Activated T-cell treated with anti-CD3 and anti-CD28 coated beads, Interleukin-2, amount 50 U/mL, for 72 hours (primary cell): ENCODE data around the gene GON4L. TPM values are rescaled to one million over a fixed set of nuclear protein-coding genes. Genes with fewer than 3 reads are reported as not detected.
"Not testable (repeated sequence)": the region's sequence is repeated elsewhere in the genome, so short reads cannot be mapped to it uniquely, and the experiment has no call there.

Experiments used
- ATAC-seq, 2 donors: fragments of 150-1000 bp; cut with Tn5 transposase; replicated peaks in 1 of 2; 2 replicates each; pipeline ENCODE4 v1.10.0; 2021; ENCODE audit warnings: moderate library complexity in 2 of 2, mild to moderate bottlenecking in 1 of 2
- DNase-seq, 2 donors: peaks; one replicate each; pipeline ENCODE4 v3.0.0; 2021 to 2022; ENCODE audit warnings: mixed read lengths in 1 of 2
- H3K27ac Mint-ChIP-seq: one replicate; pipeline ENCODE4 v1.8.0; 2022; ENCODE audit warnings: mild to moderate bottlenecking, moderate library complexity, mixed read lengths
- H3K27me3 Mint-ChIP-seq: one replicate; pipeline ENCODE4 v1.8.0; 2022; ENCODE audit warnings: low read depth, mixed read lengths
- H3K36me3 Mint-ChIP-seq, 2 donors: one replicate each; pipeline ENCODE4 v1.8.0; 2022; ENCODE audit warnings: mixed read lengths in 2 of 2, mild to moderate bottlenecking in 1 of 2; ENCODE audit not compliant: insufficient read depth in 2 of 2
- H3K4me1 Mint-ChIP-seq: one replicate; pipeline ENCODE4 v1.8.0; 2022; ENCODE audit warnings: low read depth, mixed read lengths
- H3K4me3 Mint-ChIP-seq, 2 donors: one replicate each; pipeline ENCODE4 v1.8.0; 2022; ENCODE audit warnings: mild to moderate bottlenecking in 2 of 2, mixed read lengths in 2 of 2, moderate library complexity in 2 of 2
- H3K9me3 Mint-ChIP-seq, 2 donors: one replicate each; pipeline ENCODE4 v1.8.0; 2022; ENCODE audit warnings: mixed read lengths in 2 of 2
- total RNA-seq, 2 donors: library from RNA; stranded (reverse); gene quantifications; one replicate each; pipeline ENCODE4 v1.2.3, GENCODE V29; 2022

GON4L gene
- total RNA-seq, 2 donors from 2014 or later, result 62.8 to 67.3 TPM

DNA sequence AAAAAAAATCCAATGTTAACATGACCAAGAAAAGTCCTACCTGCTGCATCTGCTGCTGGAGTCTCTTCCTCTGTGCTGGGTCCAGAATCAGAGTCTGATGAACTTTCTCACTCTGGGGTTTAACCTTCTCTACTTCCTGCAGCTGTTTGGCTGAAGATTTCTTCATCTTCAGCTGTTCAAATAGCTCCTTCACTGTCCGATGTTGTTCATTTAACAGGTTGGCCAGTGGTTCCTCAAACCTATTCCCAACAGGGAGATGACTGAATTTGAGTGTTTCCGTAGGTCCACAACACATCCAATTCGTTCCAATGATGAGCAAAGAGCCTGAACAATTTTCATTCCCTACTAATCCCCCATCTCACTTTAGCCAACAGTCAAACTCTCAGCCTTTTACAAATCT is 79.4 kb downstream of the GON4L start:
- ATAC-seq (no peak), DNase-seq (no peak)
- Mint-ChIP-seq H3K4me1 (peaks cover 4% of the 10 kb centered on the region), H3K27me3 (no peaks in the 10 kb centered on the region), H3K4me3 (no peak overlapping the region), H3K9me3 (no peaks in the 10 kb centered on the region), H3K36me3 (peaks cover 8 to 27% of the 10 kb centered on the region in 2 donors), H3K27ac (peak overlapping the region; percentile 23)

DNA sequence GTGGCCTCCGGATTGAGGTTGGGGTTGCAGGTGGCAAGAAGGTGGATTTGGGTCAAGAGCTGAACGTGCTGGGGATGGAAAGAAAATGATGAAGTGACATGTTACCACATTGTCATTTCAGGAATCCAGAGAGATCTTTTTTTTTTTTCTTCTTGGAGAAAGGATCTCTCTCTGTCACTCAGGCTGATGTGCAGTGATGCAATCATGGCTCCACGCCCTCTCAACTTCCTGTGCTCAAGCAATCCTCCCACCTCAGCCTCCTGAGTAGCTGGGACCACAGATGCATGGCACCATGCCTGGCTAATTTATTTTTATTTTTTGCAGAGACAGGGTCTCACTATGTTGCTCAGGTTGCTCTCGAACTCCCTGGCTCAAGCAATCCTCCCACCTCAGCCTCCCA is 80.6 kb downstream of the GON4L start:
- no peak overlapping the region for H3K4me3 Mint-ChIP-seq
- H3K9me3 Mint-ChIP-seq, result no peaks in the 10 kb centered on the region
- H3K36me3 Mint-ChIP-seq, result peaks cover 9 to 30% of the 10 kb centered on the region in 2 donors
- H3K27me3 Mint-ChIP-seq, result no peaks in the 10 kb centered on the region
- H3K27ac Mint-ChIP-seq, result peak overlapping the region; percentile 61
- H3K4me1 Mint-ChIP-seq, result peaks cover 4% of the 10 kb centered on the region
- ATAC-seq (no peak), DNase-seq (no peak)

GRCh38 chr1:155773221-155773620 is 83.8 kb downstream of the GON4L start:
- Mint-ChIP-seq H3K4me3 (no peak overlapping the region), H3K27ac (peak overlapping the region; percentile 81), H3K4me1 (peaks cover 4% of the 10 kb centered on the region), H3K27me3 (no peaks in the 10 kb centered on the region), H3K9me3 (no peaks in the 10 kb centered on the region), H3K36me3 (peaks cover 15 to 47% of the 10 kb centered on the region in 2 donors)
- ATAC-seq (no peak), DNase-seq (no peak)

DNA sequence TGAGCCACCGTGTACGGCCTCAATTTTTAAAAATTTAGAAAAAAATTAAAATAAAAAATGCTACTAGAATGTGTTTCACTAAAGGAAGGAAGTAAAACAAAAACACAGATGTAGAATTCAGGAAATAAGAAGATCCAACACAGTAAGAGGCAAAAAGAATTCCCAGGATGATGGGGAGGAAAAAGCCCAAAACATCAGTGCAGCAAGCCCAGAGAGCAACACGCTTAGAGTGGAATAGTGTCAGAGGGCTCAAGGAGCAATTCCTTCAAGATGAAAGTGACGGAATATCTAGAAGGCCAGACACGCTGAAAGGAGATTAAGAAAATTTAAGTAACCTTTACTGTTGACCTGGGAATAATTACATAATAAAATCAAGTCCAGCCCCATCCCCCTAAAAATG is 87.8 kb downstream of the GON4L start:
- Mint-ChIP-seq H3K4me3 (no peak overlapping the region), H3K9me3 (no peaks in the 10 kb centered on the region), H3K27me3 (no peaks in the 10 kb centered on the region), H3K27ac (no peak overlapping the region), H3K4me1 (no peaks in the 10 kb centered on the region), H3K36me3 (peaks cover 10 to 37% of the 10 kb centered on the region in 2 donors)
- DNase-seq (no peak), ATAC-seq (no peak)

DNA sequence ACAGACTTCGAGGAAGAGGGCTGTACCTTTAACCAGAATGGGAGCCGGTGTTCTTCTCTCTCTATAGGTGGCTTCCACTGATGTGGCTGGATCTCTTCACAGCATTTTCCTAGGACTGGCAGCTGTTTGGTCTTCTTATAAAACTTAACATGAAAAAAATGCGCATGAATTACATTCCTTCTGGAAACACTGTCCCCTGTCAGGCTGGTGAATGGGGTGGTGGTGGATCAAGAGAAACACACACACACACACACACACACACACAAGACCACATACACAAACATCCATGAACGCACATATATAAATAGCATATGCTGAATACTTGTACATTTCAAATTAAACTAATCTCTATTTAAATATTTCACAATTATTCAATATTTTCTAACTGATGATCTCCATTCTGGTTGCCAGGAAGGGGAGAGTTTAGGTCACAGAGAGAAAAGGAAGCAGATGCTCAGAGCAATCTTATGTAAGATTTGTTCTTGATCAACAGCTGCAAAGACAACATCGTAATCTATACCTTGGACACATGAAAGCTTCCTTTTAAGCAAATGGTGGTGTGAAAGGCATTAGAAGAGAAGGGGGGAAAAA is 89.5 kb downstream of the GON4L start:
- H3K27ac Mint-ChIP-seq, H3K27me3 Mint-ChIP-seq, ATAC-seq, H3K4me1 Mint-ChIP-seq, DNase-seq, H3K9me3 Mint-ChIP-seq, H3K4me3 Mint-ChIP-seq: not testable (repeated sequence)
- H3K36me3 Mint-ChIP-seq, result peaks cover 7 to 34% of the 10 kb centered on the region in 2 donors

DNA sequence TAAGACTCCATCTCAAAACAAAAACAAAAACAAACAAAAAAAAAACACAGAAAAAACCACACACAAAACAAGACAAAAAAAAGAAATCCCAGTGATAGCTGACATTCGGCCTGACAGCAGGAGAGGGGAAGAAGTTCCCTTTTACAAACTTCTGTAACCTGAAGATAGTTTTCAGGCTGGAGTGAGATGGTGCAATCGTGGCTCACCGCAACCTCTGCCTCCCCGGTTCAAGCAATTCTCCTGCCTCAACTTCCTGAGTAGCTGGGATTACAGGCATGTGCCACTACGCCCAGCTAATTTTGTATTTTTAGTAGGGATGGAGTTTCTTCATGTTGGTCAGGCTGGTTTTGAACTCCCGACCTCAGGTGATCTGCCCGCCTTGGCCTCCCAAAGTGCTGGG is 93.0 kb downstream of the GON4L start:
- H3K4me3 Mint-ChIP-seq, H3K9me3 Mint-ChIP-seq, ATAC-seq, H3K27me3 Mint-ChIP-seq, H3K4me1 Mint-ChIP-seq, DNase-seq: not testable (repeated sequence)
- Mint-ChIP-seq H3K27ac (peak overlapping the region; percentile 80), H3K36me3 (peaks cover 11 to 24% of the 10 kb centered on the region in 2 donors)

DNA sequence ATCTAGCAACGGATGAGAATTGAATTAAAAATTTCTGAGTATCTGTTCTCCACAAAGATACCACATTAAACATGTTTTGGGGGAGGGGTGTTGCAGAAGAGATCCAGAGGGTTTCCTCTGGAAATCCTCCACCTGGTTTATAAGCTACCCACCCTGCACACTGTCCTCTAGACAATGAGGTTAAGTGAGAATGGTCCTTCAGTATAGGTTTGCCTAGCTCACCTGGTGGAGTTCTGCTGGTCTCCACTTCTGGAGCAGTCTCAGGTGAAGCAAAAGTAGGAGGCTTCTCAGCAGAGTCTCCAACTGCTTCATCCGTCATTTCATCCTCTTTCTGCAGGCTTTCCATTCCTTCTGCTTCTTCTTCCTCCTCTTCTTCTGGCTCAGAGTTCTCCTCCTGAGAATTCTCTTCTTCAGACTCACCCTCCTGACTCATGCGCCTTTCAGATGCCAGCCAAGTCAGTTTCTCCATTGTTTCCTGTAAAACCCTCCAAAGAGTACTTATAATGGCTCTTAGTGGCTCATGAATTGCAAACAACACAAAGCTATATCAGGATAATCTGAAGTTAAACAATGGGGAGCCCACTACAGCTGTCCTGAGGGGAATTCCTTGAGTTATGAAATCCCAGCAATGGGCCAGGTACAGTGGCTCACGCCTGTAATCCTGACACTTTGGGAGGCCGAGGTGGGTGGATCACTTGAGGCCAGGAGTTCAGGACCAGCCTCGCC is 93.8 kb downstream of the GON4L start:
- Mint-ChIP-seq H3K36me3 (peaks cover 9 to 20% of the 10 kb centered on the region in 2 donors), H3K27ac (peak overlapping the region; percentile 36)
- H3K4me3 Mint-ChIP-seq, H3K27me3 Mint-ChIP-seq, H3K9me3 Mint-ChIP-seq, ATAC-seq, DNase-seq, H3K4me1 Mint-ChIP-seq: not testable (repeated sequence)

DNA sequence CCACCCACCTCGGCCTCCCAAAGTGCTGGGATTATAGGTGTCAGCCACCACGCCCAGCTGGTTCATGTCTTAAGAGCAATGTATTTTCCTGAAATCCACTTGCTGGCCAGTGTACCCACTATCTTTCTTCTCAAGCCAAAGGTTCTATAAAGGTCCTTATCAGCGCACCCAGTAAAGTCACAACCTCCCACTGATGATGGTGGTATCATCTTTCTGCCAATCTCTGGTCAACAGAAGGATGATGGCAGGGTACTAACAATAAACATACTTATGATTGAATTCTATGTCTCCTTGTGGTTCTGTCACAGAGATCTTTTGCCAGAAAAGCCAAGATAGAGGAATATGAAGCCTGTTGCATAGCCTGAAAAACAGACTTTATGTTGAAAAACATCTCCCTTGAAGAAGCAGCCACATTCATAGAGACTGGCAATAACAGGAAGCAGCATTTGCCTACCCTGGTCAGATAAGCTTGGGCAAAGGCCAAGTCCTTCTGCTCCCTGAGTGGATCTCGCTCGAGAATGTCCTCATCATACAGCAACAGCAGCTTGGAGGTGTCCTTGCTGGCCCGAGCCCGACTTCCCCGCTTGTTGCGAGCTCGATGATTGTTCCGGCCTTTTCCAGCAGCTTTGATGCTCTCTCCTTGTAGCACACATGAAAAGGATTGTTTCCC is 95.1 kb downstream of the GON4L start:
- ATAC-seq (no peak), DNase-seq (no peak)
- no peaks in the 10 kb centered on the region for H3K9me3 Mint-ChIP-seq
- H3K27me3 Mint-ChIP-seq, result no peaks in the 10 kb centered on the region
- no peak overlapping the region for H3K4me3 Mint-ChIP-seq
- peaks cover 9 to 19% of the 10 kb centered on the region in 2 donors for H3K36me3 Mint-ChIP-seq
- H3K27ac Mint-ChIP-seq, result no peak overlapping the region
- H3K4me1 Mint-ChIP-seq, result no peaks in the 10 kb centered on the region

DNA sequence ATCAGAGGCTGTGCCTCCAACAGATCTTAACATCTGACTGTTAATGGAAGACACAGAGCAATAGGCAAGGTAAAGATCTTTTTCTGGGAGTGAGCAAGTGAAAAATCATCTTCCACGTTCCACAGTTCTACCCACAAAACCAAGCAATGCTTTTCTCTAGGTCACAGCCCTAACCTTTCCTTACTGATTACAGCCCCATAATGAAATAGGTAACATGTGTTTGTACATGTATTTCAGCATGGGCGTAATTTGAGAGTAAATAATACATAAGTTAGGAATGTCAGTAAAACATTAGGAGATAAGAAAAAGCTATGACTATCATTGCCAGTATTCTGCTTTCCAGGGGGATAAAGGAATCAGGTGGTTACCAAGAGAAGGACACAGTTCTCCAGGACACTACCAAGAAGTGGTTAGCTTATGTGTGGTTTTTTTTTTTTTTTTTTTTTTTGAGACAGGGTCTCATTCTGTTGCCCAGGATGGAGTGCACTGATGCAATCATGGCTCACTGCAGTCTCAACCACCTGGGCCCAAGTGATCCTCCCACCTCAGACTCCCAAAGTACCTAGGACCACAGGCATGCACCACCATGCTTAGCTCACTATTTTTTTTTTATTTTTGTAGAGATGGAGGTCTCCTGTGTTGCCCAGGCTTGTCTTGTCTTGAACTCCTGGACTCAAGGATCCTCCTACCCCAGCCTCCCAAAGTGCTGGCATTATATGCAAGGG is 96.1 kb downstream of the GON4L start:
- DNase-seq, result no peak
- Mint-ChIP-seq H3K36me3 (peaks cover 9 to 18% of the 10 kb centered on the region in 2 donors), H3K27me3 (no peaks in the 10 kb centered on the region), H3K4me3 (no peak overlapping the region), H3K4me1 (no peaks in the 10 kb centered on the region), H3K27ac (peak overlapping the region; percentile 51), H3K9me3 (no peaks in the 10 kb centered on the region)
- no peak for ATAC-seq

- Mint-ChIP-seq H3K4me3 (no peak overlapping the region), H3K36me3 (peaks cover 9 to 14% of the 10 kb centered on the region in 2 donors), H3K27me3 (no peaks in the 10 kb centered on the region), H3K4me1 (no peaks in the 10 kb centered on the region), H3K9me3 (no peaks in the 10 kb centered on the region), H3K27ac (peak overlapping the region; percentile 8)
- no peak for ATAC-seq
- no peak for DNase-seq
Measured at GRCh38 chr1:155759966-155760630, 96.9 kb downstream of the GON4L start.

DNA sequence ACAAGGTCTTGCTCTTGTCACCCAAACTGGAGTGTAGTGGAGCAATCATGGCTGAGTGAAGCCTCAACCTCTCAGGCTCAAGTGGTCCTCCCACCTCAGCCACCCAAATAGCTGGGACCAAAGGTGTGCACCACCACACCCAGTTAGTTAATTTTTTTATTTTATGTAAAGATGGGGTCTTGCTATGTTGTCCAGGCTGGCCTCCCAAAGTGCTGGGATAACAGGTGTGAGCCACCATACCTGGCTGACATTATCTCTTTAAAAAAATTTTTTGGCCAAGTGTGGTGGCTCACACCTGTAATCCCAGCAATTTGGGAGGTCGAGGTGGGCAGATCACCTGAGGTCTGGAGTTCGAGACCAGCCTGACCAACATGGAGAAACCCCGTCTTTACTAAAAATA is 98.0 kb downstream of the GON4L start:
- not testable (repeated sequence) for H3K27ac Mint-ChIP-seq, H3K9me3 Mint-ChIP-seq, DNase-seq, H3K4me1 Mint-ChIP-seq, ATAC-seq, H3K4me3 Mint-ChIP-seq, H3K27me3 Mint-ChIP-seq
- peaks cover 9 to 18% of the 10 kb centered on the region in 2 donors for H3K36me3 Mint-ChIP-seq

- not testable (repeated sequence) for ATAC-seq, H3K9me3 Mint-ChIP-seq, H3K4me1 Mint-ChIP-seq, DNase-seq, H3K4me3 Mint-ChIP-seq, H3K27me3 Mint-ChIP-seq, H3K36me3 Mint-ChIP-seq
- peak overlapping the region; percentile 56 for H3K27ac Mint-ChIP-seq
Measured at GRCh38 chr1:155748141-155748540, 108.9 kb downstream of the GON4L start.
